ENCODE results near the gene EYA2.
A peak's percentile ranks its signal among the peaks of the same experiment; 100 is the strongest.
"Not testable (repeated sequence)": the region's sequence is repeated elsewhere in the genome, so short reads cannot be mapped to it uniquely, and the experiment has no call there.

The EYA2 gene

GRCh38 chr20:46959081-46959692 is 64.5 kb downstream of the EYA2 start:
- DNase-seq: no peak

GRCh38 chr20:46959821-46960220 is 65.2 kb downstream of the EYA2 start:
- DNase-seq: no peak

GRCh38 chr20:46960536-46960935 is 65.9 kb downstream of the EYA2 start:
- no peak for DNase-seq

- not testable (repeated sequence) for DNase-seq
Measured at GRCh38 chr20:46961968-46962367, 67.3 kb downstream of the EYA2 start.

- DNase-seq: no peak
Measured at GRCh38 chr20:46962452-46963195, 68.0 kb downstream of the EYA2 start.

- DNase-seq: no peak
Measured at GRCh38 chr20:46963196-46963529, 68.5 kb downstream of the EYA2 start.

- DNase-seq: peak; percentile 29
Measured at GRCh38 chr20:46963758-46964617, 69.3 kb downstream of the EYA2 start.

- no peak for DNase-seq
Measured at GRCh38 chr20:46964618-46965455, 70.2 kb downstream of the EYA2 start.

- peak; percentile 13 for DNase-seq
Measured at GRCh38 chr20:46965477-46965876, 70.8 kb downstream of the EYA2 start.

GRCh38 chr20:46967646-46968045 is 73.0 kb downstream of the EYA2 start:
- DNase-seq: peak; percentile 71

GRCh38 chr20:46970937-46971630 is 76.4 kb downstream of the EYA2 start:
- peak; percentile 47 for DNase-seq

- no peak for DNase-seq
Measured at GRCh38 chr20:46973766-46974165, 79.1 kb downstream of the EYA2 start.

GRCh38 chr20:46974669-46975434 is 80.2 kb downstream of the EYA2 start:
- DNase-seq: no peak

GRCh38 chr20:46975976-46976375 is 81.3 kb downstream of the EYA2 start:
- DNase-seq: no peak

- no peak for DNase-seq
Measured at GRCh38 chr20:46977204-46977603, 82.6 kb downstream of the EYA2 start.

- no peak for DNase-seq
Measured at GRCh38 chr20:46977909-46978588, 83.4 kb downstream of the EYA2 start.

GRCh38 chr20:46978951-46979491 is 84.4 kb downstream of the EYA2 start:
- no peak for DNase-seq

- no peak for DNase-seq
Measured at GRCh38 chr20:46979603-46980241, 85.1 kb downstream of the EYA2 start.

GRCh38 chr20:46981184-46981583 is 86.5 kb downstream of the EYA2 start:
- no peak for DNase-seq

- DNase-seq: no peak
Measured at GRCh38 chr20:46983466-46983865, 88.8 kb downstream of the EYA2 start.
